ENCODE measurements around the gene EVA1C. TPM values are rescaled to one million over a fixed set of nuclear protein-coding genes. Genes with fewer than 3 reads are reported as not detected.
"Not testable (repeated sequence)": the region's sequence is repeated elsewhere in the genome, so short reads cannot be mapped to it uniquely, and the experiment has no call there.

Gene EVA1C
- total and polyA plus RNA-seq, 9 of the 15 experiments (the other 6 are each of a cell fraction or from before 2014, with no cell fraction given): 0.22 TPM; not detected in 8

- FAIRE-seq (no peak), DNase-seq (ENCODE audit: extremely low read depth in 1 of 4, low spot score in 3 of 4) (no peak), ATAC-seq (no peak)
- Histone ChIP-seq H3K36me3 (ENCODE audit: control insufficient read depth, insufficient read depth, low read length) (no peaks in the 10 kb centered on the region), H3K9ac (ENCODE audit: insufficient read depth in 1 of 2, low read depth in 2 of 2, low read length in 2 of 2) (no peak overlapping the region), H3K4me3 (no peak overlapping the region), H3K27me3 (ENCODE audit: control insufficient read depth in 2 of 2, insufficient read depth in 2 of 2, low read length in 2 of 2) (peaks cover 14 to 22% of the 10 kb centered on the region in 2 experiments; a peak in 4 of 5 replicates), H3K27ac (ENCODE audit: extremely low read depth, low read depth, low read length) (no peak overlapping the region; the same call in 2 of the 3 replicates), H3K9me3 (replicated peaks; ENCODE audit: control insufficient read depth, insufficient read depth, low read depth, low read length) (peaks cover 3% of the 10 kb centered on the region), H4K20me1 (replicated peaks; ENCODE audit: control insufficient read depth, insufficient read depth, low read length) (no peaks in the 10 kb centered on the region), H3K4me2 (ENCODE audit: insufficient read depth, low read length) (no peak overlapping the region), H3K79me2 (ENCODE audit: control insufficient read depth, insufficient read depth, low read length) (no peaks in the 10 kb centered on the region), H3K4me1 (replicated peaks in 1 of 2; ENCODE audit: control insufficient read depth in 2 of 2, insufficient read depth in 2 of 2, low read length in 2 of 2) (no peaks in the 10 kb centered on the region), H2AFZ (ENCODE audit: low read depth, low read length) (no peak overlapping the region), H3K9me1 (ENCODE audit: control insufficient read depth, insufficient read depth, low read length) (no peaks in the 10 kb centered on the region)
- 30% methylated on average over 16 of the region's 16 CpGs for WGBS (ENCODE audit: insufficient coverage, low coverage, missing lambda C conversion rate)
- POLR2A ChIA-PET: interaction anchor here (0.8 kb wide), 1 partner anchor 87 kb away, joined by 3 read pairs; no protein-coding TSS in a partner anchor
- in situ Hi-C loops (cut with MboI) (no loop called here), intact Hi-C loops (cut with micrococcal nuclease) (no loop called here)
- BruUV-seq (replicated peaks): no TSS peak
- CTCF ChIA-PET (ENCODE audit: low intra/inter-chr PET ratio): no interaction called here
- TF ChIP-seq ZNF511 (CRISPR knock-in tag; IDR thresholded peaks at IDR 0.05): no peak
- TF ChIP-seq ZMIZ1 (IDR thresholded peaks at IDR 0.05; ENCODE audit: low read depth in 2 of 2, low read length in 2 of 2): no peak
- TF ChIP-seq AFF1 (IDR thresholded peaks at IDR 0.05; ENCODE audit: low read depth in 1 of 2, partially characterized antibody in 2 of 2): no peak
- TF ChIP-seq PHF20 (IDR thresholded peaks at IDR 0.05; ENCODE audit: partially characterized antibody): peak; percentile 71
- peak in 1 of 2 experiments; percentile 81; a peak in 1 of 4 replicates for TF ChIP-seq KDM1A (IDR thresholded peaks at IDR 0.05)
- TF ChIP-seq ARID2 (IDR thresholded peaks at IDR 0.05): 0 out of 2 replicates have a peak, but pooled peaks have one; percentile 8
Measured at GRCh38 chr21:32507342-32507919, 94.9 kb downstream of the EVA1C start.

GRCh38 chr21:32508036-32508435 is 95.5 kb downstream of the EVA1C start:
- H3K4me2 ChIP-seq (ENCODE audit: insufficient read depth, low read length); H3K36me3 ChIP-seq (ENCODE audit: control insufficient read depth, insufficient read depth, low read length); H3K9me3 ChIP-seq (replicated peaks; ENCODE audit: control insufficient read depth, insufficient read depth, low read depth, low read length); H3K79me2 ChIP-seq (ENCODE audit: control insufficient read depth, insufficient read depth, low read length); CTCF ChIA-PET (ENCODE audit: low intra/inter-chr PET ratio); POLR2A ChIA-PET; H4K20me1 ChIP-seq (replicated peaks; ENCODE audit: control insufficient read depth, insufficient read depth, low read length); H3K4me1 ChIP-seq (replicated peaks in 1 of 2; ENCODE audit: control insufficient read depth in 2 of 2, insufficient read depth in 2 of 2, low read length in 2 of 2); H3K4me3 ChIP-seq; H2AFZ ChIP-seq (ENCODE audit: low read depth, low read length); DNase-seq (ENCODE audit: extremely low read depth in 1 of 4, low spot score in 3 of 4); BruUV-seq (replicated peaks); FAIRE-seq; in situ Hi-C loops (cut with MboI); intact Hi-C loops (cut with micrococcal nuclease); H3K9ac ChIP-seq (ENCODE audit: insufficient read depth in 1 of 2, low read depth in 2 of 2, low read length in 2 of 2); H3K27ac ChIP-seq (ENCODE audit: extremely low read depth, low read depth, low read length); ATAC-seq; H3K9me1 ChIP-seq (ENCODE audit: control insufficient read depth, insufficient read depth, low read length): not testable (repeated sequence)
- 22% methylated on average over 4 of the region's 4 CpGs for WGBS (ENCODE audit: insufficient coverage, low coverage, missing lambda C conversion rate)
- peaks cover 14 to 20% of the 10 kb centered on the region in 2 experiments; a peak in 4 of 5 replicates for H3K27me3 ChIP-seq (ENCODE audit: control insufficient read depth in 2 of 2, insufficient read depth in 2 of 2, low read length in 2 of 2)
